Urinary bladder (tissue), 4 donors: Measurements from ENCODE around the gene NDUFA8. TPM values are rescaled to one million over a fixed set of nuclear protein-coding genes. Genes with fewer than 3 reads are reported as not detected.

Experiments
- DNase-seq: peaks from one replicate; pipeline ENCODE4 v3.0.0-alpha.2; 2015; ENCODE audit errors: extremely low spot score
- H3K27ac ChIP-seq: one replicate; pipeline ENCODE4 v1.5.1; 2013; ENCODE audit warnings: low read depth, mild to moderate bottlenecking, moderate library complexity
- H3K36me3 ChIP-seq: one replicate; pipeline ENCODE4 v1.6.1; 2013; ENCODE audit warnings: mild to moderate bottlenecking, moderate library complexity; ENCODE audit not compliant: insufficient read depth
- H3K4me1 ChIP-seq: one replicate; pipeline ENCODE4 v1.6.1; 2013; ENCODE audit warnings: mild to moderate bottlenecking, moderate library complexity; ENCODE audit not compliant: insufficient read depth
- H3K4me3 ChIP-seq: one replicate; pipeline ENCODE4 v1.5.1; 2013; ENCODE audit warnings: low read depth, low read length
- WGBS: extraction: QIAGEN DNeasy Blood & Tissue Kit; methylation state at CpG from one replicate; pipeline ENCODE4 v1.1.7; 2013; 5-methylcytosine and 5-hydroxymethylcytosine counted together
- polyA plus RNA-seq: library from polyadenylated mRNA; stranded (reverse); fragments of 200-250 nt; gene quantifications from one replicate; pipeline ENCODE4 v1.2.3, GENCODE V29; 2013
- total RNA-seq: library from RNA; depleted of rRNA; stranded (reverse); fragments of >200 nt; gene quantifications from one replicate; pipeline ENCODE4 v1.2.3, GENCODE V29; 2014
- donor health status: healthy with polysubstance abuse.
- donor health status: healthy.

NDUFA8 gene
- total and polyA plus RNA-seq, 2 donors = 24.7 to 107 TPM

DNA sequence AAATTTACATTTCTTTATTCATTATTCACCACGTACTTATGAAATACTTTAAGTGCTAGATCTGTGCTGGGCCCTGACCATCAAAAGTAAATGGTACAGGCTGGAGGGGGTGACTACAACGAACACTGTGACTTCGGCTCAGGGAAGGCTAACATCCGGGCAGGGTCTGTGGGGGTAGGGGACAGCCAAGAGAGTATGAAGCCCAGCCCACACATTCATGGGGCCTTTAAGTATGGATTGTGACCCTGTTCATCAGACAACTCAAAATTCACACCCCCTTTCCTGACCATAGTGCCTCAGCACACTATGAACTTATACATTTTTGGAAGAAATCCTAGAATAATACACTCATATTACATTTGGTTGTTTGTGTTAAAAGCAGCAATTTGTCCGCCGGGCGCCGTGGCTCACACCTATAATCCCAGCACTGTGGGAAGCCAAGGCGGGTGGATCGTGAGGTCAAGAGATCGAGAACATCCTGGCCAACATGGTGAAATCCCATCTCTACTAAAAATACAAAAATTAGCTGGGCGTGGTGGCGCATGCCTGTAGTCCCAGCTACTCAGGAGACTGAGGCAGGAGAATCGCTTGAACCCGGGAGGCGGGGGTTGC, 33.4 kb upstream of the NDUFA8 start:
- Histone ChIP-seq H3K36me3 (no peaks in the 10 kb centered on the region), H3K4me3 (no peak overlapping the region), H3K27ac (no peak overlapping the region), H3K4me1 (no peaks in the 10 kb centered on the region)
- WGBS = 83% methylated on average over 16 of the region's 16 CpGs
- no peak for DNase-seq

DNA sequence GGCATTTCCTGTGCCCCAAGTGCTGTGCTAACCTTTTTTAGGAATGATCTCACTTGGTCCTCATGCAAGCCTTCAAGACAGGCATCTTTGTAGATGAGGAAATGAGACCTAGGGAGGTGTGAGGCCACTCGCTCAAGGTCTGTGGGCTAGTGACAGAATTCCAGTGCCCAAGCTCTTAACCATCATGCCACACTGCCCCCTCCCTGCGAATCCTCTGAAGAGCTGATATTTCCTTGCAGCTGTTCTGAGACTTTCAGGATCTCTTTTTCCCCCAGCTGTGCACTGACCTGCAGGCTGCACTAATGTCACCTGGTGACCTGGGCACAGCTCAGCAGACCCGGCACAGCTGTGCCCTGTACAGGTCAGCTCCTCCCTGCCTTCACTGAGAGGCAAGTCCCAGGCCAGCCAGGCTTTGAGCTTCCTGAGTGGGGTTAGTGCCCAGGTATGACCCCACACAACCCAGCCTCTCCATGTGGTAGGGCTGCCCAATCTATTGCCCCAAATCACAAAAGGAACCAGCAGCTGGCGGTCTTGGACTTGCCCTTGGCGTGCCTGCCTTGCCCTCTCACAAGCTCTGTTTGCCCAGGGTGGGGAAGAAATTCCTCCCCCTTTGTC, 32.8 kb upstream of the NDUFA8 start:
- Histone ChIP-seq H3K27ac (no peak overlapping the region), H3K4me3 (no peak overlapping the region), H3K4me1 (no peaks in the 10 kb centered on the region), H3K36me3 (no peaks in the 10 kb centered on the region)
- no peak for DNase-seq
- 86% methylated on average over 5 of the region's 5 CpGs for WGBS

DNA sequence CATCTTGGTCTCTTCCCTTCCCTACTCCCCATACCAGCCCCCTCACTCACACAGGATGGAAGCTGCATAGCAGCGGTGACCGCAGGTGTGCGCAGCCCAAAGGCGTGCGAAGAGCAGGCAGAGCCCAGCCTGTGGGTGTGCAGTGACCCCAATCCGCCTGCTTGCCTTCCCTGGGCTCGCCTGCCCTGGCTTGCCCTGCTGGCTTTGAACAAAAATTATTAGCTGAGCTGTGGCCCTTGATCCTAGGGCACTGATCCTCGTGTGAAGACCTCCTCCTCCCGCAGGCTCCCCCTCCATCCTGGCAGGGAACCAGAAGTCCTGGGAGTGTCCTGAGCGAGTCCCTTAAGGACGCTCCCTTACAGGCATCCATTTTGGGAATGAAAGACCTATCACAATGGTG, 32.0 kb upstream of the NDUFA8 start:
- H3K36me3 ChIP-seq = no peaks in the 10 kb centered on the region
- H3K4me1 ChIP-seq = no peaks in the 10 kb centered on the region
- WGBS = 67% methylated on average over 11 of the region's 11 CpGs
- no peak overlapping the region for H3K27ac ChIP-seq
- DNase-seq = no peak
- no peak overlapping the region for H3K4me3 ChIP-seq

DNA sequence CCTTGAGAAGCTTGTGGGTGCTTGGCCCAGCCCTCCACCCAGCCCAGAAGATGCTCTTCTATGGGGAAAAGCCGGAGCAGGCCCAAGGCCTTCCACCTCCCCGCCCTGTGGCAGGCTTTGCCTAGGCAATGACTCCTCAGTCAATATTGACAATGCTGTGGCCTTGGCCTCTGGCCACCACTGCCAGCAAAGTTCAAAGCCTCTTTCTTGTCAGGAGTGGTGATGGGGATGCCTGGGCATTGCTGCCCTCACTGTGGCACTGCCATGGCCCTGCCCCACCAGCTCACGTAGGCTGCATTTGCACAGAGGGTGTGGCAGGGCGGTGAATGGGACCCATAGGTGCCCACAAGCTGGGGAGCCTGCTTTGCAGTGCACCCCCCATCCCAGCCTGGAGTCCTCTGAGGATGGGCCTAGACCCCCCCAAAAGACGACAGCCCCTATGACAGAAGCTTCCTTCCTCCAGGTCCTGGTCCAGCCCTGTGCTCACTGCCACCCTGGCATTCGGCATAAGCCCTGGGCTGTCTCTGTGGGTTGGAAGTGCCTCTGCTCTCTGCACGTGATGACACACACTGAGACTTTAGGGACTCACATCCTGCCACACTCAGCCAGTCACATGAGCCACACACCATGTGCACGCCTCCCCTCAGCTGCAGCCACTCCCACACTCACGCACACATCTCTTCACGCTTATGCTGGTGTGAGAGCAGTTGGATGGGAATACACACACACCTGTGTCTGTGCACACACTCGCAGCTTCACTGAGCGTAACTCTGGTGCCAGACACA, 31.2 kb upstream of the NDUFA8 start:
- no peaks in the 10 kb centered on the region for H3K4me1 ChIP-seq
- H3K4me3 ChIP-seq = no peak overlapping the region
- no peaks in the 10 kb centered on the region for H3K36me3 ChIP-seq
- H3K27ac ChIP-seq = no peak overlapping the region
- WGBS = 75% methylated on average over 12 of the region's 12 CpGs
- DNase-seq = no peak

DNA sequence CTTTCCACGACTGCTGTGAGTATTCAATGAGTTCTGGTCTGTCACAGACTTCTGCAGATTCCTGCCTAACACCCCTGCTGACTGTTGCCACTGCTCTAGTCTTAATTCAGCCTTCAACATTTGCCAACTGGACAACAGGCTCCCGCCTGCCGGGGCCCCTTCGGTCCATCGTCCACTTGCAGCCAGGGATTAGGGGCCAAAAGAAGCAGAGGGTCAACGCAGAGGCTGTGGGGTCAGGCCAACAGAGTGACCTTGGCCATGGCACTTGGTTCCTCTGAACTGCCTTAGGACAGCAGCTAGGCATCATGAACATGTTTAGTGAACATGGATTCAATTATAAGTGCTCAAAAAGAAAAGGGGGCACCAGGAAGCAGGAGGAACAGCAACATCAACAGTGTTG, 28.8 kb upstream of the NDUFA8 start:
- no peak for DNase-seq
- H3K27ac ChIP-seq = no peak overlapping the region
- no peak overlapping the region for H3K4me3 ChIP-seq
- H3K4me1 ChIP-seq = no peaks in the 10 kb centered on the region
- WGBS = 77% methylated on average over 6 of the region's 6 CpGs
- H3K36me3 ChIP-seq = no peaks in the 10 kb centered on the region

DNA sequence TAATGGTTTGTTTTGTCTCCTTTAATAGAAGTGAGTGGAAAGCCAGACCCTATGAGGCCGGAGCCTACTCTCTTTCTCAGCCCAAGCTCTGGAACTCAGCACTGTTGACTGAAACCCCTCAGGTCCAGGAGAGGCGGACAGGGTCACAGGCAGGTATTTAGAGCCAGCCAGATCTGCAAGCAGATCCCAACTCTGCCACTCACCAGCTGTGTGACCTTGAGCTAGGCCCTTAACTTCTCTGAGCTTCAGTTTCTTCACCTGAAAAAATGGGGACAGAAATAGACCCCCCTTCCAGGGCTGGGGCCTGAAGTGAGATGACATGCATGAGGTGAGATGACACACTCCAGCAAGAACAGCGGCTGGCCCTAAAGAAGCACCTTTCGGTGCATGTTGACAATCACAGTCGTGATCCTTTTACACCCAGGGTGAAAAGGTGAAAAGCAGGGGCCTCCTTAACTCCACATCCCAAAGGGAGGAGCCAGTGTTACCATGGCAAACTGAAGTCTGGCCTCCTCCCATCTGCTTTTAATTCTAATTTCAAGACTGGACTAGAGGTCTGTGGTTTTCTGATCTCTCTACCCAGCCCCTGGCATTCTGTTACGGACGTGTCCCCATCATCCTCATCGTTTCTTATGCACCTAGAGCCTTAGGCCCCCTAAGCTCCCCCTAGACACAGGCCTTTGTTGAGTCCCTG, 27.3 kb upstream of the NDUFA8 start:
- no peak for DNase-seq
- Histone ChIP-seq H3K4me1 (no peaks in the 10 kb centered on the region), H3K27ac (no peak overlapping the region), H3K36me3 (no peaks in the 10 kb centered on the region), H3K4me3 (no peak overlapping the region)
- 82% methylated on average over 8 of the region's 8 CpGs for WGBS

DNA sequence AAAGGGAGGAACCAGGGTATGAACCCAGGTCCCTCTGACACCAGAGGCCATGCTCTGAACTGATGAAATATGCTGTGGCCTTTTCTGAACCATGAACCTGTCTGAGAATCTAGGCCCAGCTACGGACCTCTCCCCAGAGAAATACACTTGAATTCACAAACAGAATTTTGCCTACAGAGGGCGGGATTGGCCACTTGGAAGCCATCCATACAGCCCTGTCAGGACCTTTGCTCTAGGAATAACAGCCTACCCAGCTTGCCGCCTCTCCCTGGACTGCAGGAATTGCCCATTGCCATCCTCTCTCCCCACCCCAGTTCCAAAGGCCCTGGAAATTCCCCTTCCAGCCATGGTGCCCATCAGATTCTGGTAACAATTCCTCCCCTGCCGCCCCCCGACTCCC, 26.7 kb upstream of the NDUFA8 start:
- no peaks in the 10 kb centered on the region for H3K36me3 ChIP-seq
- no peak overlapping the region for H3K27ac ChIP-seq
- no peaks in the 10 kb centered on the region for H3K4me1 ChIP-seq
- WGBS = 80% methylated on average over 5 of the region's 5 CpGs
- DNase-seq = no peak
- no peak overlapping the region for H3K4me3 ChIP-seq

DNA sequence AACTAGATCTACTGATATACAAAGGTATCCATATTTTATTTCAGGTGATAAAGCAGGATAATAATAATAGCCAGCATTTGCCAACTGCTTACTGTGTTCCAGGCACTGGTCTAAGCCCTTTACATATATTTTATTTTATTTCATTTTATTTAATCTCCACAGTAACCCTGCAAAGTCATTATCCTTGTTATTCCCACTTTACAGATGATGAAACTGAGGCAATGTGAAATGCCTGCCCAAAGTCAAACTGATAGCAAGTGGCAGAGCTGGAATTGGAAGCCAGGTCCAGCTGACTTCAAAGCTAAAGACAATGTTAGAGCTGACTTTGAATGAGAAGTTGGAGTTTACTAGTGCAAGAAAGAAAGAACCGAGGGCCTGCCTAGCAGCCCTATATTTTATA, 25.0 kb upstream of the NDUFA8 start:
- Histone ChIP-seq H3K4me3 (no peak overlapping the region), H3K27ac (no peak overlapping the region), H3K36me3 (no peaks in the 10 kb centered on the region), H3K4me1 (no peaks in the 10 kb centered on the region)
- no peak for DNase-seq
- WGBS = 68% methylated on average over 1 of the region's 1 CpG

DNA sequence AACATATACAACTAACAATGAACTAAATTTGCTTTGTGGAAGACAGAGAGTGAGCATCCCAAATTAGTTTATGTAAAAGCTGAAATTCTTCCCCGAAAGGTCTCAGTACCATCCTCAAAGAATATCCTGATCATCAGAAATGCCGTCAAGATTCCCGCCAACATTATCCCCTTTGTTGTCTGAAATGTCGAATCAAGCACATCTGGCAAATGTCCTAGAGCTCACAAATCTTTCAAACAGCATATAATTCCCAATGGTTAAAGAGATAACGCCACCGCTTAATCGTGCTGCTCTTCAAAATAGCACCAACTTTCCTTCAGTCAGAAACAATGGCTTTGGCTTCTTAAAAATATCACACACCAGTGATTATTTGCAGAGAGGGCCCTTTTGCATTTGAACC, 23.9 kb upstream of the NDUFA8 start:
- no peaks in the 10 kb centered on the region for H3K4me1 ChIP-seq
- no peak for DNase-seq
- 35% methylated on average over 7 of the region's 7 CpGs for WGBS
- no peak overlapping the region for H3K4me3 ChIP-seq
- H3K36me3 ChIP-seq = no peaks in the 10 kb centered on the region
- H3K27ac ChIP-seq = no peak overlapping the region

DNA sequence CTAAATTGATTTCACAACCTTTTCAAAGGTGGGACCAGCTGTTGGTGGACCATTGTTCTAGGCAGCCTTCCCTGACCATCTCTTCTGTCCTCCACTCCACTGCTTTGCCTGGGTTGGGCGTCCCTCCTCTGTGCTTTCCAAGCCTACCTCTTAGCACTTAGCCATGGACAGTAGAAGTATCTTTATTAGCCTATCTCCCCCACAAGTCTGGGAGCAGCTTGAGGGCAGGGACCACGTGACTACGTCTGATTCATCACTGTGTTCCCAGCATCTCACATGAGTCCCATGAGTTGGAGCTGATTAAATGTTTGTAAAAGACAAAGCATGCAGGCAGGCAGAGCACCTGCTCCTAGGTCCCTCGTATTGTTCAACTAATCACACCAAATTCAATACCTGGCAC, 21.1 kb upstream of the NDUFA8 start:
- no peaks in the 10 kb centered on the region for H3K4me1 ChIP-seq
- no peak overlapping the region for H3K27ac ChIP-seq
- DNase-seq = no peak
- H3K36me3 ChIP-seq = no peaks in the 10 kb centered on the region
- no peak overlapping the region for H3K4me3 ChIP-seq
- 50% methylated on average over 4 of the region's 4 CpGs for WGBS

DNA sequence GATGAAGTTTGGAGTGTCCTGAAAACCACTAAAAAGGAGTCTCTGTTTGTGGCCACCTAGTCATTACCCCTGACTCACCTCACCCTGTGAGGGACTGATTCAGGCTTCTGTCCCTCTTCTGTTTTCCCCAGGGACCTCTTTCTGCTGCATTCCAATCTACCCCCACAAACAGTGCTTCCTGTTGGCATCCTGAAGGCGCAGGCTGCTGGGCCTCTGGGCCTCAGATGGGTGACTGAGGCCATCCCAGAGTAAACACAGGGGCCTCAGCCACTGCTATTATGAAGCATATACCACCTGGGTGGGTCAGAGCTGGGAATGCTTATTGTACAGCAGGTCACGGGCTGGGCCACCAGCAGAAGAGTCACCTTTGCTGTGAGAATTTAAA, 20.1 kb upstream of the NDUFA8 start:
- no peak for DNase-seq
- no peaks in the 10 kb centered on the region for H3K4me1 ChIP-seq
- no peak overlapping the region for H3K27ac ChIP-seq
- no peaks in the 10 kb centered on the region for H3K36me3 ChIP-seq
- no peak overlapping the region for H3K4me3 ChIP-seq
- WGBS = 82% methylated on average over 2 of the region's 2 CpGs

DNA sequence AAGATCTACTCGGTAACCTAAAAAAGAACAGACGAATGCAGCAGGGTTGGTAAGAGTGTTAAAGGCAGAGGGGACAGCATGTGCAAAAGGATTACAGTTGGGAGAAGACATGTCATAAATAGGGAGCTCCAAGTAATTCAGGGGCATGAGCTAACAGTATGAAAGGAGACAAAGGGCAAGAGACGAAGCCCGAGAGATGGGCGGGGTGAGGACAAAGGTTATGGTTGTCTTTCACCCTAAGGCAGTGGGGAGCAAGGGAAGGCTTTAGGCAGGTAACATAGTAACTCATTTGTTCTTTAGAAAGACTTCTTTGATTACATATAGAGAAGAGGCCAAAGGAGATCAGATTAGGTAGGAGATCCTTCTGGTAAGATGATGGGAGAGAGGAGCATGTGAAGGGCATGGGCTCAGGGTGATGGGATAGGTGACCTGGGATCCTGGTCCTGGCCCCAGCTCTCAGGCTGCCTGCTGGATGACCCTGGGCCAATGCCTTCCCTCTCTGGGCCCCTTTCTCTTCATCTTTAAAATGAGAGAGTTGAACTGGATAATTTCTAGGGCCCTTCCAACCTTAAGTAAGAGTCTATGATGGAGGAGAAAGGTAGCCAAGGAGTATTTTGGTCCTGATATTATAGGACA, 19.6 kb upstream of the NDUFA8 start:
- no peaks in the 10 kb centered on the region for H3K4me1 ChIP-seq
- 86% methylated on average over 5 of the region's 5 CpGs for WGBS

DNA sequence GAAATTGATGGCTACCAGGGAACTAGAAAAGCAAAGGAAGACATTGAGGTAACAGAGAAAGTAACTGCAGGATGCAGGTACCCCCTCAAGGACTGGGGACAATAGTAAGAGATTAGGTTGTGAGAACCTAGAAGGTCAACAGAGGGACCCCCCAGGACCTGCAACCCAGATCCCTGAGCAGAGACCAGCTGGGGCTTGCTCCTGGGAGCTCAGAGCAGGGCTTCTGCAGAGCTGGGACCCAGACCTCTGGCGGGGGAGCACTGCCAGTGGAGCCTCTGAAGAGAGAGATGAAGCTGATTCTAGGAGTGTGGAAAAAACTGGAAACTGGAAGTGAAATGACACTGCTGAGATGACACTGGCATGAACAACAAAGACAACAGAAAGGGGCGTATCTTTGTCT, 17.3 kb upstream of the NDUFA8 start:
- Histone ChIP-seq H3K27ac (no peak overlapping the region), H3K4me3 (no peak overlapping the region), H3K36me3 (no peaks in the 10 kb centered on the region), H3K4me1 (no peaks in the 10 kb centered on the region)
- WGBS = 76% methylated on average over 2 of the region's 2 CpGs
- DNase-seq = no peak

More for the DNA sequence above, 19.6 kb upstream of the NDUFA8 start:
- DNase-seq = no peak
- Histone ChIP-seq H3K27ac (no peak overlapping the region), H3K36me3 (no peaks in the 10 kb centered on the region), H3K4me3 (no peak overlapping the region)
